GM21529 (cell line): ENCODE data around the gene AKAP7.
"Not testable (repeated sequence)": the region's sequence is repeated elsewhere in the genome, so short reads cannot be mapped to it uniquely, and the experiment has no call there.

ENCODE experiments used
- ATAC-seq: cut with Tn5 transposase; IDR thresholded peaks from one replicate; pipeline ENCODE4 v1.9.1; 2021; ENCODE audit not compliant: unreplicated experiment

Gene AKAP7

DNA sequence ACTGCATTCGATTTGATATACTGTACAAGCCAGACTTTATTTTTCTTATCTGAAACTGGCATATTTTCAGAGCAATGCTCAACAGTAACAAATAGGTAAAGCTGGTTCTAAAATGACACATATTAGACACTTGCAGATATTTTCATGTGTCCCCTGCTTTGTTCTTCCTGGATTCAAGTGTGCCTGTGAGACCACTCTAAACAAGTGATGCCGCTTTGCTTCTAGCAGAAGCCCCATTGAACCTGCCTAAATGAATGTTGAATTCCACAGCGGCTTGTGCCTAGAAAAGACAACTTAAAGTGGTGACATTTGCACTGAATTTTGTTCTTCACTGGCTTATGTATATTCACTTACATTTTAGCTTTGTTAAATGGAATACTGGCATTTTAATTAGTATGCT lies 115.7 kb downstream of the AKAP7 start:
- ATAC-seq: no peak

DNA sequence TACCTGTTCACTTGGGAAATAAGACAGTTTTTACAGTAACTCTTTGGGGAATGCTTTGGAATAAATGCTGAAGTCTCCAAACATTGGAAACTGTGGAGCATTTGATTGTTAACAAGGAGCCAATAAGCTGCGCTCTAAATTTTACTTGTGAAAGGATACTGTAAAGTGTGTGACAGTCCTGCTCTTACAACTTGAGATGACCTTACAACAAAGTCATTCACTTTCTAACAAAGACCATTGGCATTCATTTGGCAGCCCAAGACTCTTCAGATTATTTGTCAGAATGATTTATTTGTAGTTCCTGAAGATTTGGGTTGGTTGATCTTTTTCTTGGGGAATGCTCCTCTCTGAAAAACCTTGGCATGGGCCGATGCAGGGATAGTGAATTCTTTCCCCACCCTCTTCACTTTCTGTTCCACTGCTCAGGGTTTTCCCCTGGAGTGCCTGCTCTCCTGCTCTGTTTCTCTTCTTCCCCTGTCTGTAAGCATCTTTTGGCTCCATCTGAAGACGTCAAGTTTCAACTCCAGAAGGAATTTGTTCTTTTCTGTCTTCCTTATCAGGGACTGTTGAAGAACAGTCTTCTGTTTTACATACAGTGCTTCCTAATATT lies 116.4 kb downstream of the AKAP7 start:
- no peak for ATAC-seq

DNA sequence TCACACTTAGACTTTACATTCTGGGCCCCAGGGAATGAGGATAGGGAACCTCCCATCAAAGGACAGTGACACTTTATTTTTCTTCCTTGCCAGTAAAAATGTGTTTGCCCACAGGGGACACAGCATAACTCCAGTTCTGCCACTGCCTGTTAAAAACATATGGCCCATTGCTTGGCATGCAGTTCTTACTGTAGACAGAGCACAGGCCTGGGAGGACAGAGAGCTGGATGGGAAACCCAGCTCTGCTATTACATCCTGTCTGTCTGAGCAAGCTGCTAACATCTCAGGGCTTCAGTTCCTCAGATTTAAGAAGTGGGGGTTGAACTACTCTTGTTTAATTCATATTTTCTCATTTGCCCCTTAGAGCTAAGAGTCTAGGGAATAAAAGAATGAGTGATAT lies 120.2 kb downstream of the AKAP7 start:
- no peak for ATAC-seq

DNA sequence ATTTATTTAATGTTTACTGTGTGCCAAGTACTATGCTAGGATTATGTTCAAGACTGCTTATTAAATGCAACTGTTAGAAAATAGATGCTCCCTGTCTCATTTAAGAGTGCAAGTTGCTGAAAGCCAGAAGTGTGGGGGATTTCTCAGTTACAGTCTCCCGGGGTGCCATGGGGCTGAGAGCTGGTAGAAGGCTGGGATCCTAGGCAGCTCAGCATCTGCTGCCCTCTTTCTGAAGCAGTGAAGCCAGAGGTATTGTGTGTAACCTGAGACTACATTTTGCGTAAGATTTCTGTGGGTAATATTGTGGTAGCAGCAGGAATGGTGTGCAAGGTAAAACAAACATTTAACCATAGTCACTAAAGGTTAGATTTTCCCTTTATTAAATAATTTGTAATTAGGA lies 120.6 kb downstream of the AKAP7 start:
- no peak for ATAC-seq

DNA sequence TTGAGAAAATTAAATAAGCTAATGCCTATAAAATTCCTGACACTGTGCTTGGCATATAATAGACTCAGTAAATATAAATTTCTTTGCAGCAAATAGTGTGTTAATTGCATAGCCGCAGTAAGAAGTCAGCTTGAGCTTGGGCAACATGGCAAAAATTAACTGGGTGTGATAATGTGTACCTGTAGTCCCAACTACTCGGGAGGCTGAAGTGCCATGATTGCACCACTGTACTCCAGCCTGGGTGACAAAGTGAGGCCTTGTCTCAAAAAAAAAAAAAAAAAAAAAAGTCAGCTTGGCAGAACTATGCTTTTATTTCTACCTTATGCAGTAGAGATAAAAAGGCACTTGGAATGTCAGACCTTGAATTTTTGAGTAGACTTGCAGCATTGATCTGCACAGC lies 121.8 kb downstream of the AKAP7 start:
- no peak for ATAC-seq

DNA sequence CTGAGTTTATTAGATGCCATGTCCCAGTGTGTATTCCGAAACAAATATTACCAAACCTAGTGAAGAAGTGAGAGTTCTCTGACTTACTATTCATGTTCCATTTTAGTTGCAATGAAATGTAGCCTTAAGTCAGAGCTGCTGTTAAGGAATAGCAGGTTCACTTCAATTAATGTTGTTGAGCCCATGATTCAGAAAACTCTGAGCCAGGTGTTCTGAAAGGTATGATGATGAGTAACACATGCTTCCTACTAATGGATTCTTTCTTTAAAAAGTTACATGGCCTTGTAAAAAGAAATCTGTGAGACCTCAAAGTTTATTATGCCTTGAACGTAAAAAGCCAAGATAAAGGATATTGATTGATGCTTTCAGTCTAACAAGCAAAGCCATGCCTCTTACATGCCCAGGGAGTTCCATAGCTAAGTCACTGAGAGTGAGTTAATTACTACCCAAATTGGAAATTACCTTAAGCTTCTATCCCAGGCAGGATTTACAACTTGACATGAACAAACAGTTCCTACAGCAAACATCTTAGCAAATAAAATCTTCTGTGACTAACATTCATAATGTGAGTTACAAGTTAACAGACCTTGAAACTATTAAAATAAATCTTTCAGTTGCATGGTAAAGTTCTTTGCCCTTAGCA lies 122.9 kb downstream of the AKAP7 start:
- ATAC-seq: no peak

DNA sequence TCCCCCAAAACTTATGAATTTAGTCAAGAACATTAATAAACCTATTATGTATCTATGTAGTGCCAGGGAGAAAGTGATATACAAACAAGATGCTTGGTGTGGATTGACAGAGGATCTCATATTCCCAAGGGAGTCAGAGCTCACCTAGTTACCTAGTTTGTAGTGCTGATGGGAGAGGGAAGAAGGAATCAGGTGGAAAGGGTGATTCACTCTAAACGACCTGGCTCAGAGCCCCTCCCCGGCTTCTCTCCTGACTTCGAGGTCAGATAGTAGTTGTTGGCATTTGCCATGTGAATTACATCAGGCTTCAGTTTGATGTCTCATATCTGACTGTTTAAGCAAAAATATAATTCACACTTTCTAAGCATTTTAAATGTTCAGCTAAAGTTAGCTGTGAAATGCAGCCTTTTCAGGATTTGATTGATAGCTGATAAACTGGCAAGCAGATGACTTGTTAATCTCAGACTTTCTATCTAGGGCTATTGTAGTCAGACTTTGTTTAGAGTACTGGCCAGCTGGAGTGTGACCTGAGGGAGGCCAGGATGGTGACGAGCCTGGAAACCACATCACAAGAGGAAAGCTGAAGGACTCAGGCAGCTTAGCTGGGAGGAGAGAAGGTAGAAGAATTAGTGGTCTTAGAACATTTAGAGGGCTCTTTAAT lies 123.7 kb downstream of the AKAP7 start:
- no peak for ATAC-seq

DNA sequence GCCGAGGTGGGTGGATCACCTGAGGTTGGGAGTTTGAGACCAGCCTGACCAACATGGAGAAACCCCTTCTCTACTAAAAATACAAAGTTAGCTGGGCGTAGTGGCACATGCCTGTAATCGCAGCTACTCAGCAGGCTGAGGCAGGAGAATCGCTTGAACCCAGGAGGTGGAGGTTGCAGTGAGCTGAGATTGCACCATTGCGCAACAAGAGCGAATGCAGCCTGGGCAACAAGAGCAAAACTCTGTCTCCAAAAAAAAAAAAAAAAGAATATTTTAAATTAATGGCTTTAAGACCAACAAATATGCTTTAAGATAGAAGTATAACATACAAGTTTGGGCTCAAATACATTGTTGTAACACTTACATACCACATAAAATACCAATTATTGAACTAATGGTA lies 125.7 kb downstream of the AKAP7 start:
- ATAC-seq: not testable (repeated sequence)

DNA sequence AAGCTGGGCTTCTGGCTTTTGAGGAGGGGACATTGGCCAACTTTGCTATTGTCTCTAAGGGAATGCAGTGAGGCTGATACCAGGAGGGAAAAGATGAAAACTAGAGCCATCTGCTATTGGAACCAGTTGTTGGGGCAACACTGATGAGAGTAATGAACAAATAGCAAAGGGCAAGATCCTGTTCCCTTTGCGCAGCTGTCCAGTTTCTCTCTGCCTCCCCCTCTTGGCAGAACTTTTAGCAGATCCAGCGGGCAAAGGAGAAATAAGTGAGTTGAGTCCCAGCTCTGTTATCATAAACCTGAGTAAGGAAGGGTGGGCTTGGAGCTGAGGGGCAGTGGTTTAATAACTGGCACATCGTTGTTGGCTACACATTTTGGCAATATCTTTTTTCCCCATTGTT lies 126.8 kb downstream of the AKAP7 start:
- ATAC-seq: no peak

DNA sequence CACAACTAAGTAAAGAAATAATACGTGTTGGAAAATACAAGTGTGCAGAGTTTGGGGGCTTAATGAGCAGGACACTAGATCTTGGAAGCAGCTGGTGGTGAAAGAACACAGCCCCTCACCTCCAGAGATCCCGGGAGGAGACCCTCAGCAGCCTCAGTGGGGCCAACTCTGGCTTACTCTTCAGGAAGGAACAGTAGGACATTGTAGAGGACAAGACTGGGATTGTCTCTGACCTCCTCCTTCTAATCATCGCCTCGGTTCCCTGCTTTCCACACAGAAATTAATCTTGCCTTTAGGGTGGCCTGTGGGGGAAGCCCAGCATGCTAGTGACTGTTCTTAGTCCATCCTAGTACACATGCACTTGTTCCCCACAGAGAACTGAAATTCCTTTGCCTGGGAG lies 130.7 kb downstream of the AKAP7 start:
- no peak for ATAC-seq

DNA sequence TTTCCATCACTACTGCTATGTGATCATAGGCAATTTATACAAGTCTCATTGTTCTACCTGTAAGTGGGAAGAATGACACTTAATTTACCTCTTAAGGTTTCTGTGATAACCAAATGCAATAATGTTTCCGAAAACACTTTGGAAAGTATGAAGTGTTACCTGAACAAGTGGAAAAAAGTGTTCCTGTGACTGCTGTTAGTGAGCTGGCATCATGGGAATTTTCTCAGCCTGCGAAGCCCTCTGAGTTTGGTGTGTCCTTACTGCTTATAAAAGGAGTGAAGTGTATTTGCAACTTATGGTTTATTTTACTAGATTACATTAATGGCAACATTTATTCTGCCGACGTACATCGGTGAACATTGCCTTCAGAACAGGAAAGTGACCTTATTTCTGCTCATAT lies 133.0 kb downstream of the AKAP7 start:
- no peak for ATAC-seq

DNA sequence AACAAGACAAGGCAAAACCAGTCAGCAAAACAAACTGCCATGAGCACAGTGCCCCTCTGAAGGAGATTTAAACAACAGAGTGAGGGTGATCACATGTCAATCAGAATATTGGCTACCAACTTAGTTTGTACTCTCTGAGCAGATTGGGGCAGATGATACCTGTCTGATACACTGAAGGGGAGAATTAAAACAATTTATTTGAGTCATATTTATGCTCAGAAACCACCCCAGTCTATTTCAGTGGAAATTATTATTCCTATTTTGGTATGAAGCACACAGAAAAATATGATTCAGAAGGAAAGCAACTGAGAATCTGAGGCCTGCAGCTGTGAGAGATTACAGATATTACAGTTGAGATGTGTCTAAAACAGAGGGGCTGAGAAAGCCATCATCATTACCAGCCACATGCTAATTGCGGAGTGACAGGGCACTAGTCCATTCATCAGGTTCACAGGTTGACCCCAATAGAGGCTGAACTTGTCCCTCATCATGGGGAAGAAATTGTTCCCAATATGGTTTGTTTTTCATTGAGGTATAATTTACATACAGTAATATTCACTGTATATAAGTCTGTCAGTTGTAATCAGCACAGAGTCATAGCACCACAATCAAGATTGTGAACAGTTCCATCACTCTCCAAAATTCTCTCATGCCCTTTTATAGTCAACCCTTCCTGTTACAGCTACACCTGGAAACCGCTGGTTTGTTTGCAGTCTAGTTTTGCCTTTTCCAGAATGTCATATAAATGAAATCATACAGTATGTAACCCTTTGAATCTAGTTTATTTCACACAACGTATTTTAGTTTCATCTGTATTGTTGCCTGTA lies 134.5 kb downstream of the AKAP7 start:
- no peak for ATAC-seq

DNA sequence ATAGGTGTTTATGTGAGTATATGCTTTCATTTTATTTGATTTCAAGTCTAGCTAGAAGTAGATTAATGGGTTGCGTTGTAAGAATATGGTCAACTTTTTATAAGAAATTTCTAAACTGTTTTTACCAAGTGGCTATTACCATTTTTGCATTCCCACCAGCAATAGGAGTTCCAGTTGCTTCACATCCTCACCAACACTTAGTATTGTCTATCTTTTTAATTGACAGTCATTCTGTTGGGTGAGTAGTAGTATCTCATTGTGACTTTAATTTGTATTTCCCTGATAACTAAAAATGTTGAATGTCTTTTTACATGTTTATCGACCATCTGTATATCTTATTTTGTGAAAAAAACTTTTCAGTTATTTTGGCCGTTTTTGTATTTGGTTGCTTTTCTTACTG lies 135.3 kb downstream of the AKAP7 start:
- no peak for ATAC-seq

DNA sequence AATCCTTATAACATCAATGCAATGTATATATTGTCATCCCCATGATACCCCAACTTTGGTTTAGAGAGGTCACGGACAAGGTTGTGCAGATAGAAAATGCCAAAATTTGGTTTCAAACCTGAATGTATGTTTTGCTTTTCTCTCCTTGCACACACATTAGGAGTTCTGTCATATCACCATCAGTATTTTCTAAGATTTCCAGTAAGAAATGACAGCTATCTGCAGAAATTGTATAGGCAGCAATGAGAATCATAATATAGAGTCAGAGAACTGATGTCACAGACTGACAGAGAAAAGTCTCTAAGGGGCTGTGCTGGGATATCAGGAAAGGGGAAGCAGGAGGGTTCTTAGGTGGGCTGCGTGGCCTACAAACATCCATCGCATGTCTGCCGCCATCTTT lies 140.0 kb downstream of the AKAP7 start:
- no peak for ATAC-seq

DNA sequence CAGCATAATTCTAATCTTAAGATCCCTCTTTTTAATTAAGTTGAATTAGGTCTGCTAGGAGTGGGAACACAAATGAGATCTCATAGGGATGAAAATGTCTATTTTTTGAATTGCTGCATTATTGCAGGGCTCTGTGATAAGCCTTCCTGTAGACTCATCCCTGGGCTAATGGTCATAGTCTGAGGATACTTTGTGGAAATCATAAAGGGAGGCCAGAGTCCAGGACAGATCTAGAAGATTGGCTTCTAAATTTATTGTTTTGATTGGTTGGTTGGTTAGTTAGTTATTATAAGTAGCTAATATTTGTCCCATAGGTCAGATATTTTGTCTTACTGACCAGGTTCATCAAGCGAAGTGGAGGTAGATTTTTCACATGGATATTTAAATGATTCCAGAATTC lies 142.3 kb downstream of the AKAP7 start:
- no peak for ATAC-seq

DNA sequence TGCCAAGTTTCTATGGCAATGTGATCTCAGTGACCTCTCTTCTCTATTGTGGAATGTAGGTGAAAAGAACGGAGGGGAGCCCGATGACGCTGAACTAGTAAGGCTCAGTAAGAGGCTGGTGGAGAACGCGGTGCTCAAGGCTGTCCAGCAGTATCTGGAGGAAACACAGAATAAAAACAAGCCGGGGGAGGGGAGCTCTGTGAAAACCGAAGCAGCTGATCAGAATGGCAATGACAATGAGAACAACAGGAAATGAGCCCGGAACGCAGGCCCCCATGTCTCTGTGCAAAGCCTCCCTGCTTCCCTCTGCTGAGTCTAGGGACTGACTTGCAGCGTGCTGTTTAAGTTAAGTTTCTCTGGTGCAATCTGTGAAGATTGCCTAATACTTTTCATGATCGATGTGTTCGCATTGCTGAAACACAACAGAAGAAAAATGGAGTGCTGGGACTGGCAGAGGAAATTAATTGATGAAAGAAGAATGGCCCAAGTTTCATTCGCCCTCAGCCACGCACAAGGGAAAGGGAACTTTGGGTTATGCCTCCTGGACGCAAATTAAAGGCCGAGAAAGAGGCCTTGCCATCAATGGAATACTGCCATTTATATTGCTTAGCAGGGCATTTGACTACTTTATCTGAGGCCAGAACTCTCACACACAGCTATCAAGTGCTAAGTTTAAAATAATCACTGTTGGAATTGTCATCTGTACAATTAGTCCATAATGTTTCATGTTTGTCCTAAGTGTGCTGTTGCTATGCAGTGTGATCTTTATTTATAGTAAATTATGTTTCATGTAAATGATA lies 146.4 kb downstream of the AKAP7 start:
- no peak for ATAC-seq

DNA sequence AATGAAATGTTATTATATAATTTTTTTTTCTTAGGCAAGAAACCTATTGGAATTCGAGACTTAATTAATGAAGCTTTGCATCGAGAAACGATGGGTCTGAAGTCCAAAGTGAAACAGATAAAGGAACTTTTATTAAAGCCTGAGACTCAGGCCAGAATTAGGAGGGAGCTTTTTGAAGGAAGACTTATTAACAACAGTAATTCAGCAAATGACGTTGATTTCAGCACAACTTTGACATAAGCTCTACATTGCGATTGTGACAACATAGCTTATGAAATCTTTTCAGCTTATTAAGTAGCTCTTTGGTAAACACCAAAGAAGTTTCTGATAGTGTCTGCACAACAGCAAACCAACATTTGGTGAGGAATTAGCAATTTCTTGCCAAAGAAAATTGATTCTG lies 147.1 kb downstream of the AKAP7 start:
- ATAC-seq: no peak

DNA sequence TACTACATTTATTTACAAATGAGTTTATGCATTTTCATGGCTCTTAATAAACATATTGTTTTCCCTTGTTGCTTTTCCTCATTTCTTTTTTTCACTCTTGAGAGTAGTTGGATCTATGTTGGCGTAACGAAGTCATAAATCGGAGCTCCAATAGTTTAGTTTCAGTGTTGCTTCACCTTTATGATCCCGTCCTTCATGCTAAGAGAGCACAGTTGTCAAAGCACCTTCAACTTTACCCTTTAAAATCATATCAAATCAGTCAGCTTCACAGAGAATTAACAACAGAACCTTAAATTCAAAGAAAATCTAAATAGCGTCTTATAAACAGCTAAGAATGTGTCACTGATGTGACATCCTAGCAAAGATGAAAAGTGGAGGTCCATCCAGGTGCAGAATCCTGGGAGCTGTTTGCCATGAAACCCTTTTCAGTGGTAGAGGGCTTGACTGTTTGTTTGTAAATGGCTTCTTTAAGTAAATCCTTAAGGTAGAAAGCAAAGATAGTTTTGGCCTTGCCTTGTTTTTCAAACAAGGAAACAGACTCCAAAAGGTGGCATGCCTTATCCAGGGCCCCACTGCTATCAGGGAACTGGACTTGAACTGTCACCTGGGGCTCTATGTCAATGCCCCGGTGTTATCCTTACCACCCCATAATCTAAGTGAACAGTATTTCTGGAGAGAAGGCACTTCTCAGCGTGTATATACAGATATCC lies 148.4 kb downstream of the AKAP7 start:
- ATAC-seq: no peak

DNA sequence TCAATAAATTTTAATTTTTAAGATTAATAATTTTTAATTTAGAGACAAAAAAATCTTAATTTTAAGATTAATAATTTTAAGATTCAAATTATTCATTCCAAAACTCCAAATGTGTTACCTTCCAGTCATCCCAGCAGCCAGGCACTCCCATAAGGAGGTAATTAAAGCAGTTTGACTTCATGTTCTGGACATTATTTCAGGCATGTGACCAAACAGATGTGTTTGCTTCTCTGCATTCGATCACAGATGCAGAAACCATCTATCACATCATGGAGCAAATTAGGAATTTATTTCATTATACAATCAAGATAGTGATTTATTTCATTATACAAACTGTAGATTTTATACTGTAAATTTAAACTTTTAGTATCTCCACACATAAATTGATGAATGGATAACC lies 150.3 kb downstream of the AKAP7 start:
- ATAC-seq: no peak

DNA sequence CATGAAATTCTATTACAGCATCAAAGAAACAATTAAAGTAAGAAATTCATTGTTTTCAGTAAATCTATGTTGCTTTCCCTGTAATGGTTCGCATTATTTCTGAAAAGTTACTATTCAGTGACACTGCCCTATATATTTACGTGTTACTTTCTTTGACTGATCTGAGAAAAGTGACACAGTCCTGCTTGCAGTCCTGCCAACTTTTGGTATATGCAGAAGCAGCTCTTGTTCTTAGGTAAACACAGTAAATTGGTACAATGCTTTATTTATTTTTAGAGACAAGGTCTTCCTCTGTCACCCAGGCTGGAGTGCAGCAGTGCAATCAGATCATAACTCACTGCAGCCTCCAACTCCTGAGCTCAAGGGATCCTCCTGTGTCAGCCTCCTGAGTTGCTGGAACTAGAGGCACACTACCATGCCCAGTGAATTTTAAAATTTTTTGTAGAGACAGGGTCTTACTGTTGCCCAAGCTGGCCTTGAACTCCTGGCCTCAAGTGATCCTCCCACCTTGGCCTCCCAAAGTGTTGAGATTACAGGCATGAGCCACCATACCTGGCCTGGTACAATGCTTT lies 151.3 kb downstream of the AKAP7 start:
- no peak for ATAC-seq
